Stimulated activated memory B cell treated with anti-CD40 and anti-IgM and Interleukin-4, amounts not matched to agents 10 μg/mL and 1 μg/mL and 100 μg/mL, for 72 hours (primary cell): ENCODE measurements around the gene STEAP3.
"Not testable (repeated sequence)": the region's sequence is repeated elsewhere in the genome, so short reads cannot be mapped to it uniquely, and the experiment has no call there.

ENCODE experiments used
- ATAC-seq: fragments of 150-1000 bp; cut with Tn5 transposase; 2 replicates; pipeline ENCODE4 v1.10.0; 2021
- H3K27ac Mint-ChIP-seq: one replicate; pipeline ENCODE4 v1.8.0; 2022; ENCODE audit warnings: mild to moderate bottlenecking, mixed read lengths
- H3K27me3 Mint-ChIP-seq: one replicate; pipeline ENCODE4 v1.8.0; 2022; ENCODE audit warnings: mixed read lengths
- H3K36me3 Mint-ChIP-seq: one replicate; pipeline ENCODE4 v1.8.0; 2022; ENCODE audit warnings: mixed read lengths
- H3K4me1 Mint-ChIP-seq: one replicate; pipeline ENCODE4 v1.8.0; 2022; ENCODE audit warnings: mixed read lengths
- H3K4me3 Mint-ChIP-seq: one replicate; pipeline ENCODE4 v1.8.0; 2022; ENCODE audit warnings: mild to moderate bottlenecking, moderate library complexity, mixed read lengths
- H3K9me3 Mint-ChIP-seq: one replicate; pipeline ENCODE4 v1.8.0; 2022; ENCODE audit warnings: mixed read lengths

The STEAP3 gene

GRCh38 chr2:119255760-119256581 is 32.3 kb downstream of the STEAP3 start:
- no peak for ATAC-seq

GRCh38 chr2:119256582-119256921 is 32.9 kb downstream of the STEAP3 start:
- H3K27me3 Mint-ChIP-seq, result no peaks in the 10 kb centered on the region
- no peak overlapping the region for H3K4me3 Mint-ChIP-seq

More at GRCh38 chr2:119255760-119256581, 32.3 kb downstream of the STEAP3 start:
- Mint-ChIP-seq H3K27ac (no peak overlapping the region), H3K36me3 (no peaks in the 10 kb centered on the region), H3K27me3 (no peaks in the 10 kb centered on the region), H3K4me1 (no peaks in the 10 kb centered on the region), H3K9me3 (no peaks in the 10 kb centered on the region), H3K4me3 (no peak overlapping the region)

GRCh38 chr2:119257198-119257597 is 33.6 kb downstream of the STEAP3 start:
- Mint-ChIP-seq H3K27me3 (no peaks in the 10 kb centered on the region), H3K4me1 (no peaks in the 10 kb centered on the region), H3K27ac (no peak overlapping the region), H3K36me3 (no peaks in the 10 kb centered on the region), H3K9me3 (no peaks in the 10 kb centered on the region), H3K4me3 (no peak overlapping the region)
- ATAC-seq, result no peak

More at GRCh38 chr2:119256582-119256921, 32.9 kb downstream of the STEAP3 start:
- ATAC-seq, result no peak
- H3K36me3 Mint-ChIP-seq, result no peaks in the 10 kb centered on the region
- no peak overlapping the region for H3K27ac Mint-ChIP-seq
- no peaks in the 10 kb centered on the region for H3K9me3 Mint-ChIP-seq
- no peaks in the 10 kb centered on the region for H3K4me1 Mint-ChIP-seq

GRCh38 chr2:119259296-119259860 is 35.7 kb downstream of the STEAP3 start:
- Mint-ChIP-seq H3K4me3 (no peak overlapping the region), H3K27me3 (no peaks in the 10 kb centered on the region), H3K36me3 (no peaks in the 10 kb centered on the region), H3K4me1 (no peaks in the 10 kb centered on the region), H3K27ac (no peak overlapping the region), H3K9me3 (no peaks in the 10 kb centered on the region)
- ATAC-seq, result no peak

GRCh38 chr2:119260646-119261492 is 37.2 kb downstream of the STEAP3 start:
- ATAC-seq, result no peak
- no peaks in the 10 kb centered on the region for H3K36me3 Mint-ChIP-seq
- H3K27ac Mint-ChIP-seq, result no peak overlapping the region
- no peaks in the 10 kb centered on the region for H3K9me3 Mint-ChIP-seq
- no peaks in the 10 kb centered on the region for H3K4me1 Mint-ChIP-seq
- no peaks in the 10 kb centered on the region for H3K27me3 Mint-ChIP-seq
- no peak overlapping the region for H3K4me3 Mint-ChIP-seq

GRCh38 chr2:119261493-119262225 is 38.0 kb downstream of the STEAP3 start:
- Mint-ChIP-seq H3K36me3 (no peaks in the 10 kb centered on the region), H3K9me3 (no peaks in the 10 kb centered on the region), H3K4me1 (no peaks in the 10 kb centered on the region), H3K27me3 (no peaks in the 10 kb centered on the region), H3K27ac (no peak overlapping the region), H3K4me3 (no peak overlapping the region)
- no peak for ATAC-seq

- Mint-ChIP-seq H3K36me3 (peaks cover 6% of the 10 kb centered on the region), H3K4me3 (no peak overlapping the region), H3K27ac (no peak overlapping the region), H3K27me3 (no peaks in the 10 kb centered on the region), H3K9me3 (no peaks in the 10 kb centered on the region), H3K4me1 (no peaks in the 10 kb centered on the region)
- ATAC-seq, result no peak
Observed at GRCh38 chr2:119263025-119263424, 39.4 kb downstream of the STEAP3 start.

GRCh38 chr2:119263656-119264055 is 40.0 kb downstream of the STEAP3 start:
- H3K9me3 Mint-ChIP-seq, result no peaks in the 10 kb centered on the region
- no peak overlapping the region for H3K27ac Mint-ChIP-seq

GRCh38 chr2:119264781-119265692 is 41.4 kb downstream of the STEAP3 start:
- ATAC-seq, result peak; percentile 76
- H3K27me3 Mint-ChIP-seq, result no peaks in the 10 kb centered on the region

More at GRCh38 chr2:119263656-119264055, 40.0 kb downstream of the STEAP3 start:
- H3K4me3 Mint-ChIP-seq, result no peak overlapping the region
- peaks cover 7% of the 10 kb centered on the region for H3K36me3 Mint-ChIP-seq
- no peak for ATAC-seq
- H3K4me1 Mint-ChIP-seq, result no peaks in the 10 kb centered on the region
- no peaks in the 10 kb centered on the region for H3K27me3 Mint-ChIP-seq

GRCh38 chr2:119265693-119266066 is 42.0 kb downstream of the STEAP3 start:
- Mint-ChIP-seq H3K27ac (no peak overlapping the region), H3K9me3 (no peaks in the 10 kb centered on the region), H3K27me3 (no peaks in the 10 kb centered on the region), H3K4me3 (no peak overlapping the region), H3K36me3 (peaks cover 12% of the 10 kb centered on the region), H3K4me1 (no peaks in the 10 kb centered on the region)
- no peak for ATAC-seq

More at GRCh38 chr2:119264781-119265692, 41.4 kb downstream of the STEAP3 start:
- Mint-ChIP-seq H3K27ac (no peak overlapping the region), H3K4me1 (no peaks in the 10 kb centered on the region), H3K4me3 (no peak overlapping the region), H3K9me3 (no peaks in the 10 kb centered on the region), H3K36me3 (peaks cover 12% of the 10 kb centered on the region)

- H3K36me3 Mint-ChIP-seq, result peaks cover 12% of the 10 kb centered on the region
- ATAC-seq, result no peak
- H3K27ac Mint-ChIP-seq, result no peak overlapping the region
- no peaks in the 10 kb centered on the region for H3K27me3 Mint-ChIP-seq
- no peaks in the 10 kb centered on the region for H3K4me1 Mint-ChIP-seq
- no peaks in the 10 kb centered on the region for H3K9me3 Mint-ChIP-seq
- no peak overlapping the region for H3K4me3 Mint-ChIP-seq
Observed at GRCh38 chr2:119266091-119266589, 42.5 kb downstream of the STEAP3 start.

- no peaks in the 10 kb centered on the region for H3K4me1 Mint-ChIP-seq
- H3K9me3 Mint-ChIP-seq, result peaks cover 3% of the 10 kb centered on the region
- H3K27ac Mint-ChIP-seq, result no peak overlapping the region
- no peak overlapping the region for H3K4me3 Mint-ChIP-seq
- H3K27me3 Mint-ChIP-seq, result no peaks in the 10 kb centered on the region
- no peak for ATAC-seq
- peaks cover 12% of the 10 kb centered on the region for H3K36me3 Mint-ChIP-seq
Observed at GRCh38 chr2:119267604-119268003, 44.0 kb downstream of the STEAP3 start.

- Mint-ChIP-seq H3K27me3 (no peaks in the 10 kb centered on the region), H3K36me3 (peaks cover 5% of the 10 kb centered on the region), H3K27ac (no peak overlapping the region), H3K4me1 (no peaks in the 10 kb centered on the region), H3K4me3 (no peak overlapping the region), H3K9me3 (peaks cover 2% of the 10 kb centered on the region)
- ATAC-seq, result no peak
Observed at GRCh38 chr2:119276864-119277263, 53.2 kb downstream of the STEAP3 start.

GRCh38 chr2:119278385-119278784 is 54.8 kb downstream of the STEAP3 start:
- H3K36me3 Mint-ChIP-seq, ATAC-seq, H3K9me3 Mint-ChIP-seq, H3K27me3 Mint-ChIP-seq, H3K27ac Mint-ChIP-seq, H3K4me3 Mint-ChIP-seq, H3K4me1 Mint-ChIP-seq: not testable (repeated sequence)
